ENCODE results near the gene SH2D7.

The SH2D7 gene

DNA sequence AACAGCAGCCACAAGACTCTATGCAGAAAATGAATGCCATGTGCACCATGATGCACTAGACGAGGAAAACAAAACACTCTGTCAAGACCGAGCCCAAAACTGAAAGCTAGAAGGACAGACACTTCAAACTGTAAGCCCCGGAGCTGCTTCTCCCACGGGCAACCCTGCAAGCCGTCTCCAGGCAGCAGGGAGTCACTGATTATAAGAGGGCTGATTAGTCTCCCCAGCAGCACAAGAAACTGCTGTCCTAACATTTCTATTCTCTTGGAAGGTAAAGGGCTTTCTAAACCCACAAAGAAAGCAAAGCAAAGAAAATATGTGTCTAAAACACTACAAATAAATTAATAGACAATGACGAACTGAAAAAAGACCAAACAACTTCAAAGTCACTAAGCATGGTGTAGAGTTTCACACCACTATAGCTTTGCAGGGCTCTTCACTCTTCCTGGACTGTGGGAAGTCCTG lies 30.4 kb upstream of the SH2D7 start:
- peak; percentile 34 for DNase-seq (ENCODE audit: low read depth)

DNA sequence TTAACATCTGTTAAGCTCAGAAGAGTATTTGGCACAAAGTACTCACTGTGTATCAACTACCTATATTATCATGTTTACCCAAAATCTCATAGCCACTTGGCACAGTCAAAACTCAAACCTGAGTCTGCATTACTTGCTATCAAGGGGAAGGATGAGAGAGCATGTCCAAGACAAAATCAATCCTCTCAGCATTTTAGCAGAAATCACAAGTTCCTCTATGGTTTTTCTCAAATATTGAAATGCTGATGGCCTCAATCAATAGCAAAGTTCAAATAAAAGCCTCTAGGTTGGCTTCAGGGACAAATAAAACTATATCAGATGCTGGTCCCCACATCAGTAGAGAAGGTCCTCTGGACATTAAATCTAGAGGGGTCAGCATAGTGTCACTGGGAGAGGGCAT lies 29.1 kb upstream of the SH2D7 start:
- DNase-seq (ENCODE audit: low read depth): no peak

DNA sequence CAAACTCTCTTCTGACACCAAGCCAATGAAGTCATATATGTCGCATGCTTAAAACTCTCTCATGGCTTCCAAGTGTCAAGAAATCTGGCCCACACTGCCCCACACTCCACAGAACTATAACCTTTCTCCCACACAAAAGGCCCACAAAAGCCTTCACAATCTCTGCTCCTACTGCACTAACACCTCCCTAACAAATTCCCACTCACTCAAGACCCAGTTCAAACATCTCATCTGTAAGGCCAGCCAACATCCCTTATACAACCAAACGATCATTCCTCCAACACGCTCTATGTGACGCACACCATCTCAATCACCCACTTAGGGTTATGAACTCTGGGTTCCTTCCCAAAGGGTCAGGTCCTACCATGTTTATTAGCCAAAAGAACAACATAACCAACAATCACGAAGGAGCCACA lies 28.4 kb upstream of the SH2D7 start:
- DNase-seq (ENCODE audit: low read depth): no peak

DNA sequence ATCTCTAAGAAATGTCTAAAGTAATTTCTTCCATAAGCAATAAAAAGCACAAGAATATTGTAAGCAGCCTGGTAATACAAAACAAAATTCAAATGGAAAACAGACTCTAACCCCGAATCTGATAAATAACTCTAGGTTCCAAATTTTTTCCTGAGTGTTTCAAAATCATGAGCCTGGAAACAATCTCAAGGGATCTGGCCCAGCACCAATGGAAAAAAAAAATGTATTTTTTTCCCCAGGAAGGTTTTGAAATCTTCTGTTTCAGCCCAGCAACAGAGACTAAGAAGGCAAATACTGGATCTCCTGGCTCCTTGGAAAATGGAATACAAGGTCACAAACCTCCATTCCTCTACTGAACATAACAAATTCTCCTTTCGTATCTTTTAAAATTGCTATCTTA lies 27.8 kb upstream of the SH2D7 start:
- no peak for DNase-seq (ENCODE audit: low read depth)

DNA sequence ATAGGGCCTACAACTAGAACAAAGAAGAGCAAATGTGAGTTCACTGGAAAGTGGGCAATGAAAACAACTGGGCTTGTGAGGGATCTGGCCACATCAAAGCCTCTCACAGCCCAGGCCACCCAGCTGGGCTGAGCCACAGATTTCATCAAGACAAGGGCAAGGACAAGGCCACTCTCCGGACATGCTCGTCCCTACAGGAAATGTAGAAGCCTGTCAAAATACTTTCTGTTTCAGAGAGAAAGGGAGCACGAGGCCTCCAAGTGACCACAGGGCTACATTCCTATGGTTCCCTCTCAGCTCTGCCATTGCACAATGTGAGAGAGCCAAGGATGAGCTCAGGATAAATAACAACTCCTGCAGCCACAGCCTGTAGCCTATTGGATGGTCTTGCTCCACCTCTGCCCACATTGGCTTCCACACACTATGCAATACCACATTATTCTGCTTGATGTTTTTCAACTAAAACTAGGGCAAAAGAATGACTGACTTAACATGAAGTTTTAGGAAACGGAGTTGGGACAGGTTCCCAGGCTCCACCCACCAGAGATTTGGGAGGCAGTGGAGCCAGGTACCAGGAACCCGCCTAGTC lies 27.0 kb upstream of the SH2D7 start:
- DNase-seq (ENCODE audit: low read depth): no peak

DNA sequence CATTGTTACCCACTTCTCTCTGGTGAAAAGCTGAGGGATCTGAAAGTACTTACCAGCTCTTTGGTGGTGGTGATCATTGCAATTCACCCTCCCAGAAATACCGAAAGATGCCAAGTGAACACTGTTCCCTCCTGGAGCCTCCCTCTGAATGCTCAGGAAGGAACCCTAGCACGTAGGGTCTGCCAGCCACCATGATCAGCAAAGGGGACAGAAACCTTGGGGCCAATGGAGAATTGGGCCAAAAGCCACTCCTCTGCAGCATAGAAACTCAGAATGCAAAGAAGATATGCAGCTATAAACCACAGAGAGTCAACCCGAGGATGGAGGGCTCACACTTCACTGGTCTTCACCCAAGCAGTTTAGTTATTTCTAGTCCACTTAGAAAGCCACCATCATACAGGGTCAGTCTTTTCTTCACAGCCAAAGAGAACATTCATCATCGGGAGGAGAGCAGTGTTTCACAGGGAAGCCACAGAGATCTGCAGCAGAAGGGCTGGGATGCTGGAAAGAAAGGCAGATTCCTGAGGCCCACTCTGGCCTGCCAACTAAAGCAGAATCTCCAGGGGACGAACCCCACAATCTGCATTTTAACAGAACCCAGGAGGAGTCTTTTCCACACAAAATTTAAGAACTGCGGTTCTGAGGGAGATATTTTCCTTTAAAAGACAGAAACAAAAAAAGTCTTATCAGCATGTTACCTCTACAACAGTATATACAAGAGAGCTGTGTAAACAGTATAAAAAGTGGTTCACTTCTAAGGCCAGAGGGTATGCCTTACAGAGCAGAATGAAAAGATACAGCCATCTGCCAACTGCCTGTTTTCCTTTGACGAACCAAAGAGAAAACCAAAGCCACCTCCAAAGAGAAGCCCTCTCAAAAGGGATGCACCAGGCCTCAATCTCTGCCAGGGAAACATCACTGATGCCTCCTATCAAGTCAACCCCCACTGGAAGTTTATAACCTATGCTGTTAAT lies 26.1 kb upstream of the SH2D7 start:
- DNase-seq (ENCODE audit: low read depth): no peak

DNA sequence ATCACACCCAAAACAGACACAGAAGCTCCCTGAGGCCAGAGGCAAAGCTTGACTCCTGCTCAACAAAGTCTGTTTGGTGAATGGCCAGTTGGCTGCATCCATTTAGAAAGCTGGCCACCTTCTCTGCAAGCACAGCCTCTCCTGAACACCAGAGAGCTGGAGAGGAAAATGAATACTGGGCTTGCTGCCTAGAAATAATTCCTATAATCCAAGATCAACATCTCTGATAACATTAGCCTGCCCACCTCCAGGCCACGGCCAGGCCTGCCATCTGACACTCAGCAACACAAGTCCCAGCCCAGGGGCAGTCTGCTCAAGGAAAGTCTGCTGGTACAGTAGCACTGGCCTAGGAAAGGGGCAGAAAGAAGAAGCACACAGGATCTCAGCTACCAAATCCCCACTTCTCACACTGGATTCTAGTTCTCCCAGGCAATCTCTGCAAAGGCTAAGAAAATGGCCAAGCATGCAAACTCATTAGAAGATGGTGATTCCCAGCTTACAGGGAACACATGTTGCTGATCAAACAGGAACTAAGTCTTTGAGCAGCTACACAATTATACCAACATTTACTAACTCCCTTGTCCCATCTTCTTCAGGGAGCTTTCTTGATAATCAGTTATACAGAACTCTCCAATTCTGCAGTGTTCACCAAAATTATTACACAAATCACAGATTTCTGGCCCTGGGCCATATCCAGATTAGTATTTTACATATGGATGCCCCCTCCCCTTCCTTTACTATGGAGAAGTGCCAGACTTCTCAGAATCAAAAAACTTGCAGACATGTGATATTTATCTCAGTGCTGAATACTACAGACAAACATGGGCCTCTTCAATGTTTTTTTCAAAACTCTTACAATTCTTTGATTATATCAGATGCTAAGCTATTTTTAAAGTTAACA lies 24.8 kb upstream of the SH2D7 start:
- DNase-seq (ENCODE audit: low read depth): no peak

DNA sequence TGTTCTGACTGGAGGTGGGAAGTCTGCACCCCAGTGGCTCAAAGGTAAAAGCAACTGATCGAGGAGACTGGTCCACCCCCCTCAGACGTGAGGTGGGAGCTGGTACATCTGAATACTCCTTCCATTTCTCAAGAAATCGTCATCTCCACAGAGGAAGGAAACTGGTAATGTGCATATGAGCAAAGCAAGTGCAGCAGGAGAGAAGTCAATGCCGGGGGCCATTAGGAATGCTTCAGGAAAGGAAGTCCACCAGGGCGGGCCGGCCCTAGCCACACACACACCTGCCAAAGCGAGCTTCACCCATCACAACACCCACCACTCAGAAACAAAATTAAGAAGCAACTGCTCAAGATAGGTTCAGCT lies 23.3 kb upstream of the SH2D7 start:
- DNase-seq (ENCODE audit: low read depth): no peak

DNA sequence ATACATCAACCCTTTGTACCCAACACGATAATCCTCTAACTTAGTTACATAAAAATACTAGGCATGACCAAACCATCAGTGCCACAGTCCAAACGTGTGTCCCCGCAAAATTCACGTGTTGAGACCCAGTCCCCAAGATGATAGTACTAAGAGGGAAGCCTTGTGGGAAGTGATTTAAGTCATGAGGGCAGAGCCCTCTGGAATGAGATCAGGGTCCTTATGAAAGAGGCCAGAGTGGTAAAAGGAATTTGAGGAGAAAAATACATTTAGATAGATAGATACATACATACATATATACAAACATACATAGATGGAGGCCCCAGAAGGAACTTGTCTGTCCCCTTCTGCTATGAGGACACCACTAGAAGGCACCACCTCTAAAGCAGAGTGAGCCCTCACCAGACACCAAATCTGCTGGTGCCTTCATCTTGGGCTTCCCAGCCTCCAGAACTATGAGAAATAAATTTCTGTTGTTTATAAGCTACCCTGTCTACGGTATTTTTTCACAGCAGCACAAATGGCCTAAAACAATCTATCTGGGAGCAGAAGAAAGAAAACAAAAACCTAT lies 22.8 kb upstream of the SH2D7 start:
- DNase-seq (ENCODE audit: low read depth): no peak

DNA sequence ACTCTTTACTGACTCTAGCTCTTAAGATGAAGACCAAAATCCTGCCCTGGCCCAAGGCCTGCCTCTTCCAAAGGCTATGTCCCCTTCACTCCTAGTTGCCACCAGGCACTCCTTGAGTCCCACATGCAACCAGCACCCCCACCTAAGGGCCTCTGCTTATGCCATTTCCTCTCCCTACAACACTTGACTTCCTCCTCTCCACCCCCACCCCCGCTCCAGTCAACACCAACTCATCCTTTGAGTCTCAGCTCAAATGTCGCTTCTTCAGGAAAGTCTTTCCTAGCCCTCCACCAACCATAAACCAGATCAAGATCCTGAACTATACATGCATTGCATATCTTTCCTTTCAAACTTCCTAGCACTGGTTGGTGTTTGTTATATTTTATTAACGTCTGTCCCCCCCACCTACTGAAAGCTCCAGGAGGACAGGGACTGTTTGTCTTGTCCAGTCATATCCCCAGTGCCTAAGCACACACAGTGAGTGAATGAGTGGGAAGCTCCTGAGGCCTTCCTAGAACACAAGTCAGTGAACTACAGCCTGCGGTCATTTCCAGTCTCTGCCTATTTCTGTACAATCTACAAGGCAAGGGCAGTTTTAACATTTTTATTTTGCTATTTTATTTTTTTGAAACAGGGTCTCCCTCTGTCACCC lies 22.2 kb upstream of the SH2D7 start:
- DNase-seq (ENCODE audit: low read depth): no peak

DNA sequence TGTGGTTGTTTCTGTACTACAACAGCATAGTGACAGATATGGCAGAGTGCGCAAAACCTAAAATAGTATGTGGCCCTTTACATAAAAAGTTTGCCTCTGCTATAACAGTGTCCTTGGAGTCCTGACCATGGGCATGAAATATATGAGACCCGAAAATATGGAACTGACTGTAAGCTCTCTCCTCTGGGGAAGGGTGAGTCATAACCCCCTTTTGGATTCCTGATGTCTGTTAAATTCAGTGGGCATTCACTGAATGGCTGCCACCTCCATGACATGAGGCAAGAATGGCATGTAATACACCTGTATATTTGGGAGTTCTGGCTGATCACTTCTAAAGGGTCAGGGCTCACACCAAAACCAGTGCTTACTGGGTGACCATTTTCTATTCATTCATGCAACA lies 21.0 kb upstream of the SH2D7 start:
- no peak for DNase-seq (ENCODE audit: low read depth)

DNA sequence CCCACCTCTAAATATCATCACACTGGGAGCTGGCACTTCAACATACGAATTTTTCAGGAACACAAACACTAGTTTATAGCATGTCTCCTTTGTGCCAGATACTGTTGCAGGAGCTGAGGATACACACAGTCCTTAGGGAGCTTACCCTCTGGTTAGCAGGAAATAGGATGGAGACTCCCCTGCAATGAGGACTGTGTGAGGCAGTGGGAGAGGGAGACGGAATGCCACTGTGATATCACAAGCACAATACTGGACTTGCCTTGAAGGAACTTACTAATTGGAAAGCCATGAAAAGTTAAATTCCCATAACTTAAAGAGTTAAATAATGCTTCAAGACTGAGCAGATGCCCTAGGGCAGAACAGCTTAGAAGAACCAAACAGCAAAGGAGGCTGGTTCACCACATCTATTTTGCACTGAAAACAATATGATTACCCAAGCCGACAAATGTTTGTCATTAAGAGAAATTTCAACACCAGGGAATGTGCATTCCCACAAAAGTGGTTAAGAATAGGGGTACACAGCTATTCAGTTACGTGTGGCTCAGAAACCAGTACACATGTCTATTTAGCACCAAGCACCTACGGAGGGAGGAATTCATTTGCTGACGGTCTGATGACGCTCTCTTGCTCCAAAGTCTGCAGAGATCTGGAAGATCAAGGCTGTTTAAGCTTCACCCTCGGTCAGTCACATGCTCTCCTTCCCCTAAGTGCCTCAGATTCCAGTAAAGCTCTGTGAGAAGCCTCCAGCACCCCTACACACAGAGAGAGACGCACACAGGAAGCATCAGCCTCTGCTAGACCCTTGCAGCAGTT lies 20.1 kb upstream of the SH2D7 start:
- no peak for DNase-seq (ENCODE audit: low read depth)

DNA sequence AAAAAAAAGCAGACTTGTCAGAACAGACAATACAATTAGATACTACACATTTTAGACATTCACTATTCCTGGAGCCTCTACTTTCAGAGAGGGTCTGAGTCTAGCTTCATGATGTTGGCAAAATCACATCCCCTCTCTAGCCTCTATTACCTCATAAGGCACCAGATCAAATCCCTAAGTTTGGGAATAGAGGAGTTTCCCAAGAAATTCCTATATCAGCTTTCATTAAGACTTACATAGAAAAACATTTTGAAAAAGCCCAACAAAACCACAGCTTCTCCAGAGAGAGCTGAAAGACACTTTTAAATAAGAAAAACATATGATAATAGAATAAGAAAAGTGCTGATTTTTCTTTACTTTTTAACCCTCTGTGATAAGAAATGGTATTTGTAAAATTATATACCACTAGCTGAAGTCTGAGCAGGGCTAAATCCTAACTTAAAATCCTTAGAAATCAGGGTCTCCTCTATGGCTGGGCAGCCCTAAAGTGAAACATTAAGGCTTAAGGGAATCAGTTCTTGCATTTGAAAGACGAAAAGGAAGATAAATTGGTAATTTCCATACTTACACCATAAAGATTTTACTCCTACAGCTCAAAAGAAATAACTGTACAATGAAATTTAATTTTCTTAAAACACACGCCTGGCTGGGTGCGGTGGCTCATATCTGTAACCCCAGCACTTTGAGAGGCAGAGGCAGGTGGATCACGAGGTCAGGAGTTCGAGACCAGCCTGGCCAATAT lies 19.1 kb upstream of the SH2D7 start:
- no peak for DNase-seq (ENCODE audit: low read depth)

DNA sequence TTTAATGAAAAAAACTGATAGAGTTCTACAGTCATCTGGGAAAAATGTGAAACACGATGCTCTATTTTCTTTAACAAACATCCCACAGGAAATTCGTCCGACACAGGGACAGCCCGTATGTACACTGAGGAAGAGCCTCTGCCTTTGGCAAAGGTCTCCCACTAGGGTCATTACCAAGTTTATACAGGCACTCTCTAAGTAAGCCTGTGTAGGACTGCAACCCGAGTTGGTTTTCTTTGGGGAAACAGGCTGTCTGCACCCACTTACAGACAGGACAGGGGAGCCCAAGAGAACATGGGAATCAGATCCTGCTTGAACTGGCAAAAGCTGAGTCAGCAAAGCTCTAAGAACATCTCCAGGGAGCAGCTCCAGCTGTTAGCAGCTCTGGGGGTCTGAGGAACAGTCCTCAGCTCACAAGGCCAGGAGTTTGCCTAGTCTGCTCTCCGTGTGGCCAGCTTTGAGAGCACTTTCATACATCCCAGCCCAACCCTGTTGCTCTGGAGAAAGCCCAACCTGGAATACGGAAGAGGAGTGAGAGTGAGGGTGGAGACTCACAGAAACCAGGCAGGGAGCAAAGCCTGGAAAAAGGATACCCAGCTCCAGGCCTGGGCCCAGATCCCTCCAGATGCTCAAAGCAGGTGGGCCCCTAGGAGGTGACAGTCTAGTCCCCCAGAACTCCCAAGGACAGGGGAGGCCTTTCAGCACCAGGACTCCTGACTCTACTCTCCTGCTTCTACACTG lies 16.7 kb upstream of the SH2D7 start:
- no peak for DNase-seq (ENCODE audit: low read depth)

DNA sequence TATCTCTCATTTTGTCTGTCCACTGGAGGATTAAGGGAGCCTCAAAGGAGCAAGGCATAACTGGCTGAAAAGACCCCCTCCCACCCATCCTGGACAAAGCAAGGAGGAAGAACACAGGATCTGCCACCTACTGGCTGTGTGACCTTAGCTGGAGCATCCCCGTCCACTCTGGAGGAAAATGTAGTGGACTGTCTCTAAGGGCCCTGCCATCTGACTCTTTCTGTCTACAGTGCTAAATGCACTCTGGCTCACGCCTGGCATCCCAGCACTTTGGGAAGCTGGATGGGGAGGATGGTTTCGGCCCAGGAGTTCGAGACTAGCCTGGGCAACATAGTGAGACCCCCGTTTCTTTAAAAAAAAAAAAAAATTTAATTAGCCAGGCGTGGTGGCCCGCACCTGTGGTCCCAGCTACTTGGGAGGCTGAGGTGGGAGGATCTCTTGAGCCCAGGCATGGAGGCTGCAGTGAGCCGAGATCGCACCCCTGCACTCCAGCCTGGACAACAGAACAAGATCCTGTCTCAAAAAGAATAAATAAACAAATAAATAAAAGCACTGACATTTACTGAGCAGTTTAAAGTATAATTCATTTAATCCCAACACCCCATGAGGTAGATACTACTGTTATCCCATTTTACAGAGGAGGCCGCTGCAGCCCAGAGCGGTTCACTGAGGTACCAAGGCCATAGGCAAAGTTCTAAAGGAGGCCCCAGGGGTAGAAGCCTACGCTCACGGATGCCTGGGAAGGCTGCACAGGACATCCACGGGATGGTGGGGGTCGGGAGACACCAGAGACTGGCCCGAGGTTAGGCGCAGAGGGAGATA lies 15.9 kb upstream of the SH2D7 start:
- DNase-seq (ENCODE audit: low read depth): no peak

DNA sequence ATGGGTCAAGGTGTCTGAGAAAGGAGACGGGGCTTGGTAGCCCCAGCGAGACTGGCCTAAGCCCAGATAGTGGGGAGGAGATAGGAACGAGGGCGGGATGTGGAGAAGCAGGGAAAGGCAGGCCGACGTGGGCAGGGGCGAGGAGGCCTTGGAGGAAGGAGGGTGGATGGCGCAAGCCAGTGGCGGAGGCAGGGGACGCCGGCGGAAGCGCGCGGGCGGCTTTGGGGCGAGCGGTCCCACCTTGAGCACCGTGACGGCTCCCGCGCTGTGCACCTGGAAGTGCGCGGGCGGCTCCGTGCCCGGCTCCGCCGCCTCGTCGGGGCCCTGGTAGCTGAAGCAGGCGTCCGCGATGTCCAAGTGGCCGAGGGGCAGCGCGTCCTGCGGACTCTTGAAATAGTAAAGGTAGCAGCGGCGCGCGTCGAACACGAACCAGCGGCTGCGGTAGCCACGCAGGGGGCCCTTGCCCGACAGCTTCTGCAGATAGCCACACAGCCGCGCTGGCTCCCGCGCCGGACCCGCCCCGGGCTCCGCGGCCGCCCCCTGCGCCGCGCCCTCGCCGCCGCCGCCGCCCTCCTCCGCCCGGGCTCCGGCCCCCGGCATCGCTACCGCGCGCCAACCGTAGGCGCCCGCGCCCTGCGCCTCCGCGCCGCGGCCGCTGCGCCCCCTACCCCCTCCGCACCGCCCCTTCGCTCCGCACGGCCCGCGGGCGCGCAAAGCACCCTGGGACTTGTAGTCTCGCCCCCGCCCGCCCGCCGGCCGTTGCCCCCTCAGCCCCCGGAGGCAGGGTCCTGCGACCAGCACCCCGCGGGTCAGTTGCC lies 15.1 kb upstream of the SH2D7 start, which contains the start of gene TBC1D2B:
TBC1D2B (minus strand) TSS at position 659 of the 818 bp plus-strand sequence; CDS start at position 600, 59 bp downstream.
- peak; percentile 60 for DNase-seq (ENCODE audit: low read depth)

DNA sequence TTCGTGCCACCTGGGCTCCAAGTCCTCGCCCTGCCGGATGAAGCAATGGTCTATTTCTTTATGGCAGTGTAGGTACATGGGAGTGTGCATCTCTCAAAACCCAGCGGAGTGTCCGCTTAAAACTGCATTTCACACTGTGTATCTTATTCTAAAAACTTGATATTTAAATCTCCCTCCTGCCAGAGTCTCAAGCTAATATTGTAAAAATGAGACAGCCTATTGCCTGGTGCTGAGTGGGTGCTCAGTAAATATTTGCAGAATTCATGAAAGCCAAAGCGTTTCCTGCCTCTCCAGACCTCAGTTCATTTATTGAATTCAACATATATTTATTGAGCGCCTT lies 14.5 kb upstream of the SH2D7 start:
- no peak for DNase-seq (ENCODE audit: low read depth)
